Lower leg skin (tissue), 4 donors: ENCODE data around the gene ZSWIM1. TPM values are rescaled to one million over a fixed set of nuclear protein-coding genes. Genes with fewer than 3 reads are reported as not detected.
"Not testable (repeated sequence)": the region's sequence is repeated elsewhere in the genome, so short reads cannot be mapped to it uniquely, and the experiment has no call there.

Experiments
- DNase-seq, 2 donors: peaks; one replicate each; pipeline ENCODE4 v3.0.0-alpha.2; 2019; ENCODE audit warnings: low spot score in 2 of 2
- H3K4me3 ChIP-seq: fragments of 200-600 bp; sonication (generic); 2 replicates; pipeline ENCODE4 v1.5.1; 2017; ENCODE audit warnings: mild to moderate bottlenecking, low read depth; ENCODE audit not compliant: poor library complexity, severe bottlenecking
- CTCF ChIP-seq, 3 donors: fragments of 450-650 bp; IDR thresholded peaks; one replicate each; pipeline ENCODE4 v1.5.1; 2016; ENCODE audit warnings: antibody characterized with exemption in 3 of 3, mild to moderate bottlenecking in 3 of 3, moderate library complexity in 2 of 3
- POLR2A ChIP-seq, 2 donors: fragments of 450-650 bp; IDR thresholded peaks; one replicate each; pipeline ENCODE4 v1.6.1; 2016 to 2017; ENCODE audit warnings: antibody characterized with exemption in 2 of 2, mild to moderate bottlenecking in 1 of 2, moderate library complexity in 1 of 2
- WGBS, 2 donors: methylation state at CpG; one replicate each; pipeline ENCODE4 v1.1.5; 2018; 5-methylcytosine and 5-hydroxymethylcytosine counted together
- intact Hi-C: fragments of 100-400 bp; cut with DNase I; formaldehyde crosslinking; loops from one replicate; pipeline ENCODE4 v1.15.0; 2023; ENCODE audit warnings: low total_unique reads
- total RNA-seq, 4 donors: library from RNA; depleted of rRNA; stranded (reverse); fragments of >200 nt; gene quantifications; one replicate each; pipeline ENCODE4 v1.1.0, GENCODE V29; 2016

ZSWIM1 gene
- total RNA-seq, 4 donors from 2014 or later = 10.0 to 16.6 (median 13.5) TPM

GRCh38 chr20:45866454-45866853, 14.6 kb upstream of the ZSWIM1 start:
- WGBS, 2 donors = 88 to 96% methylated on average over 5 of the region's 5 CpGs
- TF ChIP-seq CTCF (IDR thresholded peaks at IDR 0.05) = no peak
- no peak for TF ChIP-seq POLR2A (IDR thresholded peaks at IDR 0.05)
- H3K4me3 ChIP-seq = no peak overlapping the region
- intact Hi-C loops = no loop called here
- DNase-seq = no peak

- 88% methylated on average over 6 of the region's 6 CpGs for WGBS, 2 donors
Observed at GRCh38 chr20:45867136-45867818, 13.8 kb upstream of the ZSWIM1 start.

GRCh38 chr20:45867819-45868176, 13.2 kb upstream of the ZSWIM1 start:
- H3K4me3 ChIP-seq = no peak overlapping the region
- DNase-seq = no peak
- TF ChIP-seq POLR2A (IDR thresholded peaks at IDR 0.05) = no peak
- no peak for TF ChIP-seq CTCF (IDR thresholded peaks at IDR 0.05)
- intact Hi-C loops = no loop called here

More at GRCh38 chr20:45867136-45867818, 13.8 kb upstream of the ZSWIM1 start:
- intact Hi-C loops = no loop called here
- no peak overlapping the region for H3K4me3 ChIP-seq
- TF ChIP-seq CTCF (IDR thresholded peaks at IDR 0.05) (no peak), POLR2A (IDR thresholded peaks at IDR 0.05) (no peak)
- DNase-seq = no peak

- H3K4me3 ChIP-seq = no peak overlapping the region
- no peak for DNase-seq
- intact Hi-C loops = no loop called here
- no peak for TF ChIP-seq POLR2A (IDR thresholded peaks at IDR 0.05)
- TF ChIP-seq CTCF (IDR thresholded peaks at IDR 0.05) = no peak
- WGBS, 2 donors = 86 to 92% methylated on average over 4 of the region's 4 CpGs
Observed at GRCh38 chr20:45872626-45873025, 8.4 kb upstream of the ZSWIM1 start.

GRCh38 chr20:45873409-45874103, 7.5 kb upstream of the ZSWIM1 start:
- intact Hi-C loops = no loop called here
- no peak for TF ChIP-seq CTCF (IDR thresholded peaks at IDR 0.05)
- TF ChIP-seq POLR2A (IDR thresholded peaks at IDR 0.05) = no peak
- no peak overlapping the region for H3K4me3 ChIP-seq
- WGBS, 2 donors = 81 to 84% methylated on average over 1 of the region's 1 CpG
- DNase-seq = no peak

GRCh38 chr20:45874104-45874481, 6.9 kb upstream of the ZSWIM1 start:
- 90 to 95% methylated on average over 10 of the region's 10 CpGs for WGBS, 2 donors

More at GRCh38 chr20:45874104-45874481, 6.9 kb upstream of the ZSWIM1 start:
- H3K4me3 ChIP-seq, DNase-seq, intact Hi-C loops: not testable (repeated sequence)
